Thyroid gland (tissue), 4 donors: Measurements from ENCODE around the gene HS6ST3. TPM values are rescaled to one million over a fixed set of nuclear protein-coding genes. Genes with fewer than 3 reads are reported as not detected.

ENCODE experiments used
- DNase-seq, 2 donors: peaks; one replicate each; pipeline ENCODE4 v3.0.0-alpha.2; 2019
- H3K27ac ChIP-seq, 3 donors: fragments of 200-600 bp; sonication (generic); 1 replicate in 2 of 3; 2 replicates in 1 of 3; pipeline ENCODE4 v1.5.1; 2016 to 2019; ENCODE audit warnings: mild to moderate bottlenecking in 1 of 3, moderate library complexity in 1 of 3
- H3K27me3 ChIP-seq: fragments of 200-600 bp; sonication (generic); one replicate; pipeline ENCODE4 v1.5.1; 2019
- H3K36me3 ChIP-seq, 2 donors: fragments of 200-600 bp; sonication (generic); one replicate each; pipeline ENCODE4 v1.5.1; 2016 to 2019
- H3K4me1 ChIP-seq, 2 donors: fragments of 200-600 bp; sonication (generic); one replicate each; pipeline ENCODE4 v1.5.1; 2017 to 2019
- H3K4me3 ChIP-seq, 3 donors: fragments of 200-600 bp; sonication (generic); replicated peaks in 1 of 3; 1 replicate in 2 of 3; 2 replicates in 1 of 3; pipeline ENCODE4 v1.5.1; 2016; ENCODE audit warnings: mild to moderate bottlenecking in 1 of 3
- H3K9me3 ChIP-seq: fragments of 200-600 bp; sonication (generic); one replicate; pipeline ENCODE4 v1.5.1; 2017
- POLR2A ChIP-seq, 2 donors: fragments of 450-650 bp; IDR thresholded peaks; one replicate each; pipeline ENCODE4 v1.6.1; 2017; ENCODE audit warnings: antibody characterized with exemption in 2 of 2, mild to moderate bottlenecking in 2 of 2, moderate library complexity in 1 of 2
- WGBS, 2 donors: methylation state at CpG; one replicate each; pipeline ENCODE4 v1.1.5; 2017; 5-methylcytosine and 5-hydroxymethylcytosine counted together
- intact Hi-C: fragments of 100-400 bp; cut with DNase I; formaldehyde crosslinking; loops from one replicate; pipeline ENCODE4 v1.15.1; 2023
- total RNA-seq, 4 donors: library from RNA; depleted of rRNA; stranded (reverse); fragments of >200 nt; gene quantifications; one replicate each; pipeline ENCODE4 v1.2.3, GENCODE V29; 2016
- TF ChIP-seq, protein P1 (sequence below), 6 experiments: fragments of 200-600 bp in 3 of 6; fragments of 450-650 bp in 3 of 6; sonication (generic) in 3 of 6; IDR thresholded peaks; one replicate each; pipeline ENCODE4 v1.5.1; 2016 to 2019; ENCODE audit warnings: antibody characterized with exemption in 6 of 6, mild to moderate bottlenecking in 2 of 6, inconsistent platforms in 1 of 6, moderate library complexity in 1 of 6

Gene HS6ST3
- total RNA-seq, 4 donors from 2014 or later, result 2.0 to 5.8 (median 5.0) TPM

DNA sequence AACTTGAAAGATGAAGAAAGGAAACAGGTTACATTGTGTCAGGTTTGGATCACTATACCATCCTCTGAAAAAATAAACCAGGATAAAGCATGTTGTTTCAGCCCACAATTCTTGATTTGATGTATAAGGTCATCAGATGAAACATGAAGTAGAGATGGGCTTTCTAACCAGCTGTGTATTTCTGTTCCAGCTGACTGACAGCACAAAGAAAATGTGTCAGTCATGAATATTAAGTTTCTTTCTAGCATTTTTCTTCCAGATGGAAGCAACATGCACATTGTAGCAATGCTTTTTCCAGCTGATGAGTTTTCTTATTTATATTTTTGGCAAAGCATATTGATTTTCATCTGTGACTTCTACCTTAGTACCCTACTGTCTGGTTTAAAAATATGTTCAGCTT lies 704.8 kb downstream of the HS6ST3 start:
- Histone ChIP-seq H3K9me3 (no peaks in the 10 kb centered on the region), H3K36me3 (no peaks in the 10 kb centered on the region), H3K27me3 (no peaks in the 10 kb centered on the region), H3K4me3 (no peak overlapping the region), H3K27ac (no peak overlapping the region), H3K4me1 (no peaks in the 10 kb centered on the region)
- intact Hi-C loops, result no loop called here
- TF ChIP-seq, protein P1, sequence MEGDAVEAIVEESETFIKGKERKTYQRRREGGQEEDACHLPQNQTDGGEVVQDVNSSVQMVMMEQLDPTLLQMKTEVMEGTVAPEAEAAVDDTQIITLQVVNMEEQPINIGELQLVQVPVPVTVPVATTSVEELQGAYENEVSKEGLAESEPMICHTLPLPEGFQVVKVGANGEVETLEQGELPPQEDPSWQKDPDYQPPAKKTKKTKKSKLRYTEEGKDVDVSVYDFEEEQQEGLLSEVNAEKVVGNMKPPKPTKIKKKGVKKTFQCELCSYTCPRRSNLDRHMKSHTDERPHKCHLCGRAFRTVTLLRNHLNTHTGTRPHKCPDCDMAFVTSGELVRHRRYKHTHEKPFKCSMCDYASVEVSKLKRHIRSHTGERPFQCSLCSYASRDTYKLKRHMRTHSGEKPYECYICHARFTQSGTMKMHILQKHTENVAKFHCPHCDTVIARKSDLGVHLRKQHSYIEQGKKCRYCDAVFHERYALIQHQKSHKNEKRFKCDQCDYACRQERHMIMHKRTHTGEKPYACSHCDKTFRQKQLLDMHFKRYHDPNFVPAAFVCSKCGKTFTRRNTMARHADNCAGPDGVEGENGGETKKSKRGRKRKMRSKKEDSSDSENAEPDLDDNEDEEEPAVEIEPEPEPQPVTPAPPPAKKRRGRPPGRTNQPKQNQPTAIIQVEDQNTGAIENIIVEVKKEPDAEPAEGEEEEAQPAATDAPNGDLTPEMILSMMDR (IDR thresholded peaks at IDR 0.05), result no peak
- TF ChIP-seq POLR2A (IDR thresholded peaks at IDR 0.05), result no peak
- DNase-seq, result no peak

DNA sequence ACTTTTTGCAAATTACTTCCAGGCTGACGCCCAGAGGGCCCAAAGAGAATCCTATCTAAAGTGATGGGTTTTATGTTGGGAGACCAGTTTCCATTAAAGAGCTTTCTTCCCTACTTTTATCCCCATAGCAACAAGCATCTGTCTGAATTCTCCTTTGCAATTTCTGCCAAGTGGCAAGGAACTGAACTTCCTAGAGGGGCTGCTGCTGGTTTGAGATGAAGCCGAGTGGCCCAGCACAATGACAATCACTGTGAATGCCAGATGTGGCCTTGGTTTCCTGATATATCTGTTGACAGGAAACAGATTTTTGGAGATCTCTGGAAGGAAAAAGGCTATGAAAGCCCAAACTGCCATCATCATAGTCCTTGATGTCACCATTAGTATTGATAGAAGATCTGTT lies 705.8 kb downstream of the HS6ST3 start:
- intact Hi-C loops, result no loop called here
- 78 to 86% methylated on average over 2 of the region's 2 CpGs for WGBS, 2 donors
- TF ChIP-seq POLR2A (IDR thresholded peaks at IDR 0.05), result no peak
- TF ChIP-seq, protein P1 (IDR thresholded peaks at IDR 0.05), result no peak
- Histone ChIP-seq H3K27ac (no peak overlapping the region), H3K9me3 (no peaks in the 10 kb centered on the region), H3K27me3 (no peaks in the 10 kb centered on the region), H3K36me3 (no peaks in the 10 kb centered on the region), H3K4me3 (no peak overlapping the region), H3K4me1 (no peaks in the 10 kb centered on the region)
- DNase-seq, result no peak

DNA sequence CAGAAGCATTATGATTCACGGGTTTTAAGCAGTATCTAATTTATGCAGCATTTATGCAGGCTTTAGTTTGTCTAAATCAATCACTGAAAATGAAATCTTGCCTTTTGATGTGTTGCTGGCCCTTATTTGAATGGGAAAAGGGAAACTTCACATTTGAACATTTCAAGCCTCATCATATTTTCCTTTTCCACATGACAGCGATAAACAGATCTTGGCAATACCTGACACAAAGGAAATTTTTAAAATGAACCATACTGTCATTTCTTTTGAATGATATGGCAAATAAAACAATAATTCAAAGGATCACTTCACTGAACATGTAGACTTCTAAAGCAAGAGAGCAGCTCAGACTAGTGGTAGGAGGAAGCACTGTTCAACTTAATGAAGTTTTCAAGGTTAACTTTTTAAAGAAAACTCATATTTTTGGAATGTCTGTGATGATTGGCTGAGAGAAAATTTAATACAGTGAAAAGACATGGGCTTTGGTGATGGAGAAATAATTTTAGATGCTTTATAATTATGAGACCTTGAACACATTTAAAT lies 706.3 kb downstream of the HS6ST3 start:
- Histone ChIP-seq H3K36me3 (no peaks in the 10 kb centered on the region), H3K9me3 (no peaks in the 10 kb centered on the region), H3K27ac (no peak overlapping the region), H3K27me3 (no peaks in the 10 kb centered on the region), H3K4me1 (no peaks in the 10 kb centered on the region), H3K4me3 (no peak overlapping the region)
- intact Hi-C loops, result no loop called here
- no peak for TF ChIP-seq POLR2A (IDR thresholded peaks at IDR 0.05)
- TF ChIP-seq, protein P1 (IDR thresholded peaks at IDR 0.05), result no peak
- no peak for DNase-seq
- 86 to 87% methylated on average over 2 of the region's 2 CpGs for WGBS, 2 donors

- 19% methylated on average over 1 of the region's 1 CpG for WGBS, 2 donors
- H3K27ac ChIP-seq, result no peak overlapping the region
- H3K4me1 ChIP-seq, result no peaks in the 10 kb centered on the region
- no peaks in the 10 kb centered on the region for H3K36me3 ChIP-seq
- H3K4me3 ChIP-seq, result no peak overlapping the region
- H3K9me3 ChIP-seq, result no peaks in the 10 kb centered on the region
- no peaks in the 10 kb centered on the region for H3K27me3 ChIP-seq
- TF ChIP-seq POLR2A (IDR thresholded peaks at IDR 0.05), result no peak
- TF ChIP-seq, protein P1 (IDR thresholded peaks at IDR 0.05), result no peak
- no peak for DNase-seq
- intact Hi-C loops, result no loop called here
These were observed 707.2 kb downstream of the HS6ST3 start for GRCh38 chr13:96797136-96797535.

GRCh38 chr13:96803456-96804100 lies 713.7 kb downstream of the HS6ST3 start:
- Histone ChIP-seq H3K4me1 (no peaks in the 10 kb centered on the region), H3K36me3 (no peaks in the 10 kb centered on the region), H3K4me3 (no peak overlapping the region), H3K27ac (no peak overlapping the region), H3K9me3 (no peaks in the 10 kb centered on the region), H3K27me3 (no peaks in the 10 kb centered on the region)
- WGBS, 2 donors, result 84 to 85% methylated on average over 3 of the region's 3 CpGs
- intact Hi-C loops, result no loop called here
- no peak for TF ChIP-seq POLR2A (IDR thresholded peaks at IDR 0.05)
- TF ChIP-seq, protein P1 (IDR thresholded peaks at IDR 0.05), result no peak
- DNase-seq, result no peak
